HepG2 (cell line): ENCODE measurements around the gene DHX16. TPM values are rescaled to one million over a fixed set of nuclear protein-coding genes. Genes with fewer than 3 reads are reported as not detected.

Experiments
- BHLHE40 ChIP-seq: IDR thresholded peaks from 2 replicates; pipeline ENCODE4 v1.6.1; 2011; ENCODE audit warnings: low read length, improper control_type of control experiment
- CREB3 ChIP-seq: sonication (generic); formaldehyde crosslinking; IDR thresholded peaks from 2 replicates; pipeline ENCODE4 v1.5.0; 2020; ENCODE audit warnings: missing genetic modification reagents
- ERF ChIP-seq: IDR thresholded peaks from 2 replicates; pipeline ENCODE4 v1.6.1; 2018; ENCODE audit warnings: missing biosample characterization, missing genetic modification reagents
- HBP1 ChIP-seq: IDR thresholded peaks from 2 replicates; pipeline ENCODE4 v1.6.1; 2016; ENCODE audit warnings: low read depth, control low read depth
- KDM4B ChIP-seq: sonication (generic); formaldehyde crosslinking; IDR thresholded peaks from 2 replicates; pipeline ENCODE4 v1.4.0; 2020; ENCODE audit warnings: missing genetic modification reagents
- KLF12 ChIP-seq: sonication (generic); formaldehyde crosslinking; IDR thresholded peaks from 2 replicates; pipeline ENCODE4 v1.4.0; 2020; ENCODE audit warnings: missing genetic modification reagents, borderline replicate concordance
- MAFG ChIP-seq: sonication (generic); formaldehyde crosslinking; IDR thresholded peaks from 2 replicates; pipeline ENCODE4 v1.5.1; 2020; ENCODE audit warnings: mild to moderate bottlenecking, missing genetic modification reagents
- PCBP1 ChIP-seq: fragments of 200-400 bp; formaldehyde crosslinking; IDR thresholded peaks from 2 replicates; pipeline ENCODE4 v1.6.1; 2017; ENCODE audit warnings: mild to moderate bottlenecking, low read depth, low read length, borderline replicate concordance
- REPIN1 ChIP-seq: sonication (generic); formaldehyde crosslinking; IDR thresholded peaks from 2 replicates; pipeline ENCODE4 v1.8.0; 2022; ENCODE audit warnings: missing genetic modification reagents, low read depth, mild to moderate bottlenecking, borderline replicate concordance
- SALL2 ChIP-seq: sonication (generic); formaldehyde crosslinking; IDR thresholded peaks from 2 replicates; pipeline ENCODE4 v1.8.1; 2023; ENCODE audit warnings: mild to moderate bottlenecking, missing genetic modification reagents, inconsistent platforms
- SKI ChIP-seq: fragments of 450-650 bp; IDR thresholded peaks from one replicate; pipeline ENCODE4 v1.6.1; 2018; ENCODE audit warnings: mild to moderate bottlenecking; ENCODE audit not compliant: partially characterized antibody
- ZBTB1 ChIP-seq: sonication (generic); formaldehyde crosslinking; IDR thresholded peaks from 2 replicates; pipeline ENCODE4 v1.4.0; 2020; ENCODE audit warnings: missing genetic modification reagents, borderline replicate concordance
- ZBTB14 ChIP-seq: sonication (generic); formaldehyde crosslinking; IDR thresholded peaks from 2 replicates; pipeline ENCODE4 v1.4.0; 2020; ENCODE audit warnings: missing genetic modification reagents
- ZBTB21 ChIP-seq: sonication (generic); formaldehyde crosslinking; IDR thresholded peaks from 2 replicates; pipeline ENCODE4 v1.4.0; 2020; ENCODE audit warnings: missing genetic modification reagents
- ZBTB38 ChIP-seq: sonication (generic); formaldehyde crosslinking; IDR thresholded peaks from 2 replicates; pipeline ENCODE4 v1.5.1; 2020; ENCODE audit warnings: mild to moderate bottlenecking, missing genetic modification reagents
- ZHX1 ChIP-seq: sonication (generic); formaldehyde crosslinking; IDR thresholded peaks from 2 replicates; pipeline ENCODE4 v1.8.1; 2022; ENCODE audit warnings: low read depth, mild to moderate bottlenecking, missing genetic modification reagents
- ZKSCAN8 ChIP-seq: IDR thresholded peaks from 2 replicates; pipeline ENCODE4 v1.6.1; 2016; ENCODE audit warnings: borderline replicate concordance, missing genetic modification reagents, missing compliant biosample characterization
- ZNF24 ChIP-seq: fragments of 450-650 bp; IDR thresholded peaks from 2 replicates; pipeline ENCODE4 v1.6.1; 2017; ENCODE audit warnings: antibody characterized with exemption, mild to moderate bottlenecking
- ZNF558 ChIP-seq: sonication (generic); formaldehyde crosslinking; IDR thresholded peaks from 2 replicates; pipeline ENCODE4 v1.9.0; 2022; ENCODE audit warnings: mild to moderate bottlenecking, missing genetic modification reagents, borderline replicate concordance
- ZNF781 ChIP-seq: sonication (generic); formaldehyde crosslinking; IDR thresholded peaks from 2 replicates; pipeline ENCODE4 v1.5.1; 2020; ENCODE audit warnings: borderline replicate concordance, mild to moderate bottlenecking, missing genetic modification reagents; ENCODE audit errors: not compliant biosample characterization
- ZSCAN5A ChIP-seq: sonication (generic); formaldehyde crosslinking; IDR thresholded peaks from 2 replicates; pipeline ENCODE4 v1.8.0; 2022; ENCODE audit warnings: mild to moderate bottlenecking, missing genetic modification reagents, borderline replicate concordance
- polyA plus RNA-seq, 8 experiments: library from polyadenylated mRNA; depleted of rRNA in 3 of 8; stranded (reverse) in 7 of 8; unstranded in 1 of 8; fragments of >200 nt; fragmentation: Illumina TruSeq in 4 of 8; extraction: Trizol in 4 of 8; gene quantifications; 2 replicates each; pipeline versions ENCODE4 v1.2.1 to v1.2.3, GENCODE V29; 2011 to 2016; ENCODE audit warnings: low read depth in 4 of 8, missing spikeins in 1 of 8, mixed read lengths in 1 of 8; ENCODE audit not compliant: insufficient read depth in 1 of 8
- total RNA-seq, 5 experiments: library from RNA; depleted of rRNA; stranded (reverse); fragments of >200 nt; fragmentation: Illumina TruSeq; extraction: Trizol; gene quantifications; 2 replicates each; pipeline ENCODE4 v1.2.3, GENCODE V29; 2016; ENCODE audit warnings: low read depth in 1 of 5

DHX16 gene
- total and polyA plus RNA-seq, 2 of the 13 experiments (the other 11 are each of a cell fraction or from before 2014, with no cell fraction given) = 57.0 to 58.5 TPM

- peak; percentile 90 for TF ChIP-seq REPIN1 (CRISPR knock-in tag)
- peak; percentile 80; the same call in 1 of the 2 replicates for TF ChIP-seq ZHX1 (CRISPR knock-in tag)
- peak; percentile 78 for TF ChIP-seq ZBTB14 (CRISPR knock-in tag)
- no peak for TF ChIP-seq ZKSCAN8 (CRISPR knock-in tag)
- no peak for TF ChIP-seq KDM4B (CRISPR knock-in tag)
- TF ChIP-seq ZSCAN5A (CRISPR knock-in tag) = peak; percentile 90; the same call in 1 of the 2 replicates
- peak; percentile 93; the same call in 1 of the 2 replicates for TF ChIP-seq BHLHE40
- no peak; the same call in none of the 2 replicates for TF ChIP-seq SALL2 (CRISPR knock-in tag)
- no peak for TF ChIP-seq ZBTB1
- 0 out of 2 replicates have a peak, but pooled peaks have one; percentile 22 for TF ChIP-seq PCBP1
- no peak for TF ChIP-seq MAFG (CRISPR knock-in tag)
- TF ChIP-seq ZNF558 (CRISPR knock-in tag) = no peak; the same call in 1 of the 2 replicates
- peak; percentile 72; the same call in 1 of the 2 replicates for TF ChIP-seq ZBTB38 (CRISPR knock-in tag)
- TF ChIP-seq ERF (CRISPR knock-in tag) = peak; percentile 66
- TF ChIP-seq HBP1 (CRISPR knock-in tag) = peak; percentile 76; the same call in 1 of the 2 replicates
- no peak for TF ChIP-seq ZNF781 (CRISPR knock-in tag)
- 0 out of 2 replicates have a peak, but pooled peaks have one; percentile 61 for TF ChIP-seq CREB3 (CRISPR knock-in tag)
- TF ChIP-seq ZBTB21 (CRISPR knock-in tag) = no peak
- TF ChIP-seq SKI = peak; percentile 27
- peak; percentile 60; the same call in 1 of the 2 replicates for TF ChIP-seq ZNF24
- TF ChIP-seq KLF12 (CRISPR knock-in tag) = peak; percentile 82; the same call in 1 of the 2 replicates
These were observed 55.8 kb downstream of the DHX16 start, which contains the start of gene PPP1R10 (continued) for GRCh38 chr6:30616811-30617564.
